Anterior cingulate cortex (tissue), 58 donors: ENCODE measurements around the gene SEMA4C.
A peak's percentile ranks its signal among the peaks of the same experiment; 100 is the strongest.

Source experiments
- DNase-seq, 58 donors: peaks; one replicate each; lab custom pipeline; 2025; lab: John Stamatoyannopoulos, UW

SEMA4C gene, protein sequence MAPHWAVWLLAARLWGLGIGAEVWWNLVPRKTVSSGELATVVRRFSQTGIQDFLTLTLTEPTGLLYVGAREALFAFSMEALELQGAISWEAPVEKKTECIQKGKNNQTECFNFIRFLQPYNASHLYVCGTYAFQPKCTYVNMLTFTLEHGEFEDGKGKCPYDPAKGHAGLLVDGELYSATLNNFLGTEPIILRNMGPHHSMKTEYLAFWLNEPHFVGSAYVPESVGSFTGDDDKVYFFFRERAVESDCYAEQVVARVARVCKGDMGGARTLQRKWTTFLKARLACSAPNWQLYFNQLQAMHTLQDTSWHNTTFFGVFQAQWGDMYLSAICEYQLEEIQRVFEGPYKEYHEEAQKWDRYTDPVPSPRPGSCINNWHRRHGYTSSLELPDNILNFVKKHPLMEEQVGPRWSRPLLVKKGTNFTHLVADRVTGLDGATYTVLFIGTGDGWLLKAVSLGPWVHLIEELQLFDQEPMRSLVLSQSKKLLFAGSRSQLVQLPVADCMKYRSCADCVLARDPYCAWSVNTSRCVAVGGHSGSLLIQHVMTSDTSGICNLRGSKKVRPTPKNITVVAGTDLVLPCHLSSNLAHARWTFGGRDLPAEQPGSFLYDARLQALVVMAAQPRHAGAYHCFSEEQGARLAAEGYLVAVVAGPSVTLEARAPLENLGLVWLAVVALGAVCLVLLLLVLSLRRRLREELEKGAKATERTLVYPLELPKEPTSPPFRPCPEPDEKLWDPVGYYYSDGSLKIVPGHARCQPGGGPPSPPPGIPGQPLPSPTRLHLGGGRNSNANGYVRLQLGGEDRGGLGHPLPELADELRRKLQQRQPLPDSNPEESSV

DNA sequence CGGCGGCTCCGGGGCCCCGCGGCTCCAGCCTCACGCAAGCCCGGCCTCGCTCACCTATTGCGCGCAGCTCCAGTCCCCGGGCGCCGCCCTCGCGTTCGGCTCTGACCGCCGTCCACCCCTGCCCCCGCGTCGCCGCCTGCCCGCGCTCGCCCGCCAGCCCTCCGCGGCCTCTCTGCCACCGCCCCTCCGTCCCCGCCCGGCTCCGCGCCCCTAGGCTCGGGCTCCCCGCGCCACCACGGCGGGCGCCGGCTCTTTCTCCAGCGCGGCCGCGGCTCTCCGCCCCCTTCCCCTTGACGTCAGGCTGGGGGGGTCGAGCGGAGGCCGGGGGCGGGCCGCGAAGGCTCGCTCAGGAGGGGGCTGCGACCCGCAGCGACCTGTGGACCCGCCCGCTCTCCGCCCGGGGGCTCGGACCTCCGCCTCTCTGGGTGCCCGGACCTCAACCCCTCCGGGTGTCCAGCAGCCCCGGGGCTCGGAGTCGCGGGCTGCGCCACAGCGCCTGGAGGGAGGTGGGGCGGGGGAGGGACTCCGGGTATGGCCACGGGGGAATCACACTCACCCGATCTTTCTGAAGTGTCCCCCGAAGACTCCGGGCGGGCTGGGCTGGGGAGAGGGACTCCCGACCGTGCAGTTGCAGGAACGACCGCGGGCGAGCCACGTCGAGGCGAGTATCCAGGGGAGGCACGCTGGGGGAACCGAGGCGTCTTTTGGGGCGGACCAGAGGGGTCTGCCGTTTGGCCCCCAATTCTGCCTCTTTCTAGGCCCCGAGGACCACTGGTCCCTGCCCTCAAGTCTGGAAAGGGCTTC is at the start of gene SEMA4C:
SEMA4C (minus strand) TSS at position 259 of the 804 bp plus-strand sequence. CDS start 2,194 bp downstream, outside the sequence.
- peak in 52 of 58 donors; percentile 35 to 91 (median 70) for DNase-seq

DNA sequence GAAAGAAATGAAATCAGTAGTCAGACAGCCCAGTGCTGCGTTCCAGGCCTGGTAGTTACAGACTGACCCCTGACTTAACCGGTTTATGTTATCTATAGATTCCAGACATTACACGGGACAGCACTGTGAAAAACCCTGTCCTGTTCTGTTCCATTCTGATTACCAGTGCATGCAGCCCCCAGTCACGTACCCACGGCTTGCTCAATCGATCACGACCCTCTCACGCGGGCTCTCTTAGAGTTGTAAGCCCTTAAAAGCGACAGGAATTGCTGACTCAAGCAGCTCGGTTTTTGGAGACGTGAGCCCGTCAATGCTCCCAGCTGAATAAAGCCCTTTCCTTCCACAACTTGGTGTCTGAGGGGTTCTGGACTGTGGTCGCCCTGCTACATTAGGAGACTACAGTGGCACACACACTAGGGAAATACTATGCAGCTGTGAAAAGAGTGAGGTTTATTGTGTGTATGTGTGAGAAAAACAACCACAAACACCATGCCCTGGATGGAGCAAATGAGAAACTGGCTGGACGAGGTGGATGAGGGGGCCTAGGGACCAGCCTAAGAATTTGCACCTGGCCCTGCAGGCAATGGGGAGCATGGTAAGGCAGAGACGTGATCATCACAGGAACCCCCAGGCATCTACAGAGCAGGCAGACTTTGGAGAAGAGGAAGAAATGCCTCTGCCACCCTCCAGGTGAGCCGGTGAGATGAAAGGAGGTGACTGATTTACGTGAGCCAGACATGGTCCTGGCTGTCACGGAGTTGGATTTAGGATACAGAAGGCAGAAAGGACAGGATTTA is 49.1 kb upstream of the SEMA4C start:
- no peak for DNase-seq

DNA sequence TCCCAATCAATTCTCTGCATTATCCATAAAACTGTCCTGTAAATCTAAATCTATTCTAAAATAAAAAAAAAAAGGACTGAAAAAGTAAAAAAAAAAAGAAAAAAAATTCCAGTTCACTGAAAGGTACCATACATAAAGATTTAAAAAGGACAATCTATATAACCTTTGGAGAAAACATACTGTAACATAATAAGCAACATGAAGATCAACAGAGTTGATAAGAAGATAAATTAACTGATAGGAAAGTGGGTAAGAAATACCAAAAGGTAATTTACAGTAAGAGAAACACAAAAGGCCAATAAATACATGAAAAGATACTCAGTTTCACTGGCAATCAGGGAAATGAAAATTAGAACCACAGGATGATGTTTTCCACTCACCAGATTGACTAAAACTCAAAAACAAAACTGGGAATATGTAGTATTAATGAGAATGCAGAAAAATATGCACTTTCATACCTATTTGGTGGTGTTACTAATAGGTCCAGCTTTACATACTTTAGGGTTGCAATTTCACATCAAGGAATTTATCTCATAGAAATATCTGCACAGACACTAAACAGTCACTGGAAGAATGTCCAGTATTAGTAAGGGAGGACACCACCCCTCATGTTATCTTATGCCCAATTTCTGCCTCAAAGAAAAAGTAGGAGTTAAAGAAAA is 48.3 kb upstream of the SEMA4C start:
- no peak for DNase-seq

DNA sequence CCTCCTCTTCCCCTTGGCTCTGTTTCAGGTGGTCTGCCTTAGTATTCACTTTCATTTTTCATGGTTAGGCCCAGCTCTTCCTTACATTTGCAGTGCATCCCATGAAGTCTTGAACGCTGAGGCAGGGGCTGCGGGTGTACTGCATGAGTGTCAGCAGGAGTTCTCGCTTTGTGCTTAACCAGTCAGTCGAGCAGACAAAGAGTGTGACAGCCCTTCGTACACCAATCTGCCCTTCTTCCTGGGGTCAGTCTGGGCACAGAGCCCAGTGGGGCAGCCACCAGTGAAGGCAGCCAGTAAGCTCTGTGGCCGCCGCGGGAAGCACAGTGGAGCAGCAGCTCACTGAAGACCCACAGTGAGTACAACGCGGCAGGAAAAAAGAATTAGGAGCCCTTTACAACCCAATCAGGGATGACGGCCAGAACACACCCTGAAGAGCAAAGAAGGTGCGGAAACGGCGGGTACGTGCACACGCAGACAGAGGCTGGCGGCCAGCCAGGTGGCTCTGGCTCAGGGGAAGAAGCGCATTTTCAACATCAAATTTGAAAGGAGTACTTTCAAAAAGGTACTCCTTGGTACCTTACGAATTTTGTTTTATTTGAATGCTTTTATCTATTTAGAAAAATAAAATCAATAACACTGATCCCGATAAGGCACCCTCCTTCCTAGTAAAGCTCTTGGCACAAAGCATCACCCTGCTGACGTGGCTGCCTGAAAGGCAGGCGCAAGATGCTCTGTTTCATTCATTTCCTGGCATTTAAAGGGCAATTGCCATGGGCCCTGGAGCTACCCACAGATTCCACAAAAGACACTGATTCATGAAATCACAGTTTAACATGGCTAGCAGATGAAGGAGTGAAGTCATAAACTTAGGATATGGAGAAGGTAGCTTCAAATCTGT is 47.0 kb upstream of the SEMA4C start:
- peak in 1 of 58 donors; percentile 28 for DNase-seq

DNA sequence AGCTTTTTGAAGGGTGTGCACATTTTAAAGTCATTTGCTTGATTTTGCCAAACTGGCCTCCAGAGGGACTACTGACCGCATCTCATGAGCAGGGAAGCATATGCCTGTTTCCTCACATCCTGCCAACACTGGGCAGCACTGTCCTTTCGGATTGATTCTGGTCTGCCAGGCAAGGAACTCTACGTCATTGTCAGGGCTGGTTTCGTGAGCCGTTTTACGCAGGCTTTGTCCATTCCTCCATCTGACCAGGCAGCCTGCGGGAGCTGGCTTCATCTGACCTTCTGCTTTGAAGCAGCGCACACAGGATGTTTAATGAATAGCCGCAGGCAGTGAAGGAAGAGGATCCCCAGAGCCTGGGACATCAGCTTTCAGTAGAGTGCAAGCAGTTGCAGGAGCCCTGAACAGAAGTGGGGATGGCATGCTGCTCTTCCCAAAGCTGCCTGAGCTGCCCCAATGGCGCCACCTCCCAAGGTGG is 46.3 kb upstream of the SEMA4C start:
- DNase-seq = peak in 19 of 58 donors; percentile 28 to 78 (median 45)

DNA sequence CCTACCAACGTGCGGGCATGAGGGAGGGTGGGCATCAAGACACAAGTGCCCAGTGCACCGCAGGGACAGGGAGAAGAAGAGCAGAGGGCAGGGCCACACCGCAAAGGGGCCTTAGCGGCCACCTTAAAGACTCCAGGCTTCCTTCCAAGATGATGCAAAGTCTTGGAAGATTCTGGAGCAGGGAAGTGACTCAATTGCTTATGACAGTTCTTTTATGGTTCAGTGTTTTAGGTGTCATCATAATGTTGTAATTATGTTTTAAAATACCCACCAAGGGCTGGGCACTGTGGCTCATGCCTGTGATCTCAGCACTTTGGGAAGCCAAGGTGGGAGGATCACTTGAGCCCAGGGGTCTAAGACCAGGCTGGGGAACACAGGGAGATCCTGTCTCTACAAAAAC is 44.5 kb upstream of the SEMA4C start:
- no peak for DNase-seq

DNA sequence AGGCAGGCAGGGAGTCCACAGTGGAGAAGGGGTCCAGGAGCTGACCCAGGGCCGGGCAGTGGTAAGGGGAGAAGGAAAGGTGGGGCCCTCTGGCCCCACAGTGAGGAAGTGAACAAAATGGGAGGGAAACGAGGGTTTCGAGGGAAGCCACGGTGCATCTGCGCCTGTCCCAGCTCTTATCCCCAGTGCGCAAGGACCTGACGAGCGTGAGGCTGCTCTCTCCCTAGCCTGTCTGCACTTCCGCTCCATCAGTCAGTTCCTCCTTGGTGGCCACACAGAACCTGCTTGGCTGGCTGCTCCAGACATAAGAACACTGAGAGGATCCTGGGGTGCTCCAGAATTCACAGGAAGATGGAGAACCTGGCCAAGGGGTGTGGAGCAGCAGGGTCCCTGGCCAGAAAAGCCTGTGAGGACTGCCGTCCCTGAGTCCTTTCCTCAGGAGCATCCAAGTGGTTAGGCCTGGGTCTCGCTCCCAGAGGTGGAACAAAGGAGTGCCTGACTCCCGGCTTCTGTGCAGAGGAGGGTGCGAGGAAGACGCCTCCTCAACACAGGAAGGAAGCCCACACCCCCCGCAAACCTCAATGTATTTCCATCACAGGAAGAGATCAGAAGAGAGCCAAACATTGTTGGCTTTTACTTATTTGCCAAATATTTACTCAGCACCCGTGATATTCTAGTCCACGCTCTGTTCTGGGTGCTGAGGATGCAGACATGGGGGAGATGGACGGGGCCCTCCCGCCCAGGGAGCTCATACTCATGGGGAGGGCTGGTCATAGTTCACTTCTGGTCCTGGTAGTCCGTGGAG is 43.7 kb upstream of the SEMA4C start:
- peak in 17 of 58 donors; percentile 18 to 60 (median 38) for DNase-seq

DNA sequence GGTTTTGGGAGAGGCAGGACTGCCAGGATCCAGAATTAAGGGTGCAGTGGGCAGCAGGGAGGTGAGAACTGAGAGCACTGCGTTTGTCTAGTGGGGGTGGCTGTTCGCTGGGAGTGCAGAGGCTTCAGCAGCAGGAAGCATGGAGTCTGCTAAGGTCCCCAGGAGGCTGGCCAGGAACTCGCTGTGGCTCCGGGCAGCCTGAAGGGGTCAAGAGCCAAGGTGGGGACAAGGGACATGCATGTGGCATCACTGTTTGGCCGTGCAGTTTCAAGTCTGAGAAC is 43.2 kb upstream of the SEMA4C start:
- DNase-seq = peak in 1 of 58 donors; percentile 17

DNA sequence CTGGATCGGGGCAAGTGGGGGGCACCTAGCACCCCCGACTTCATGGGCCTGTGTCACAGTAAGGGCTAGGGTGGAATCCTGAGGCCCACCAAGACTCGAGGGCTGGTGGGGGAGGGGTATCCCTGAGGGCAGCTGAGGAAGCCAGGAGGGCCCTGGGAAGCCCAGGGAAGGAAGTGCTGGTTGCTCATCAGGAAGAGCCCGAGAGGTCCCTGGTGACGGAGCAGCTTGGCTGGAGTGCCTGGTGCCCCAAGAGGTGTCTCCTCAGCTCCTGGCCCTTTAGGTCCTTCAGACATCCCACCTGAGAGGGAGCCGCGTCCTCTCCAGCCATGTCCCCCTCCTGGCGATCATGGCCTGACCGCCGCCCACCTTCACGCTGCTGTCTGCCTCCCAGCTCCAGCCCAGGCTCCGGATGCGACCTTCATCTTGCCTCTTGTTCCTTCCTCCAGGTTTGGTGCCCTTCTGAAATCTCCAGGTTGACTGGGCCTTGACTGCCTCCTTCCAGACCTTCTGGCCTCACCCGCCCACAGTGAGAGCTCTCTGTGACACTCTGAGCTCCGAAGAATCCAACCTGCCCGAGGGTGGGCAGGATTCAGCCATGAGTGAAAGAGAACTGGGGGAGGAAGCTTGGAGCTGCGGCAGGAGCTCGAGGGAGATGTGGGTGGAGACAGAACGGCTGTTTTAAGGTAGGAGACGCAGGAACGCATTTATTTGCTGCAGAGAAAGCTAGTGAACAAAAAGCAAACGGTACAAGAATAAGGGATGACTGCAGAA is 42.7 kb upstream of the SEMA4C start:
- peak in 6 of 58 donors; percentile 15 to 45 (median 30) for DNase-seq

DNA sequence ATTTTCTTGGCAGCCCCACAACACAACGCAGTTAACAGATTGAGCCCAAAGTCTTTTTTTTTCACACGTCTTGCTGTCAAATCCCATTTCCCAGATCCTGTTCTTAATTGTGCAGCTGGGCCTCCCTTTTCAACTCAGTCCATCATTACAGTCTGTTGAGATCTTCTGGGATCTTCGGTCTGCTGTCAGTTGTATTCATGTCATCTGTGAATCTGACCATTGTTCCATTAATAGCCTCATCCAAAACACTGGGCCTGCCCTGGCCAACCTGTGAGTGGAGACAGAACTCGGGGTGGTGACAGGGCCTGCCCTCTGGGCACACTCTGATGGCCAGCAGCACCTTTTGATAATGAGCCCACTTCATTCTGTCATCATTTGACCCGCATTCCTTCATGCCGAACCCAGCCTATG is 39.7 kb upstream of the SEMA4C start:
- DNase-seq = peak in 3 of 58 donors; percentile 31 to 48 (median 40)

DNA sequence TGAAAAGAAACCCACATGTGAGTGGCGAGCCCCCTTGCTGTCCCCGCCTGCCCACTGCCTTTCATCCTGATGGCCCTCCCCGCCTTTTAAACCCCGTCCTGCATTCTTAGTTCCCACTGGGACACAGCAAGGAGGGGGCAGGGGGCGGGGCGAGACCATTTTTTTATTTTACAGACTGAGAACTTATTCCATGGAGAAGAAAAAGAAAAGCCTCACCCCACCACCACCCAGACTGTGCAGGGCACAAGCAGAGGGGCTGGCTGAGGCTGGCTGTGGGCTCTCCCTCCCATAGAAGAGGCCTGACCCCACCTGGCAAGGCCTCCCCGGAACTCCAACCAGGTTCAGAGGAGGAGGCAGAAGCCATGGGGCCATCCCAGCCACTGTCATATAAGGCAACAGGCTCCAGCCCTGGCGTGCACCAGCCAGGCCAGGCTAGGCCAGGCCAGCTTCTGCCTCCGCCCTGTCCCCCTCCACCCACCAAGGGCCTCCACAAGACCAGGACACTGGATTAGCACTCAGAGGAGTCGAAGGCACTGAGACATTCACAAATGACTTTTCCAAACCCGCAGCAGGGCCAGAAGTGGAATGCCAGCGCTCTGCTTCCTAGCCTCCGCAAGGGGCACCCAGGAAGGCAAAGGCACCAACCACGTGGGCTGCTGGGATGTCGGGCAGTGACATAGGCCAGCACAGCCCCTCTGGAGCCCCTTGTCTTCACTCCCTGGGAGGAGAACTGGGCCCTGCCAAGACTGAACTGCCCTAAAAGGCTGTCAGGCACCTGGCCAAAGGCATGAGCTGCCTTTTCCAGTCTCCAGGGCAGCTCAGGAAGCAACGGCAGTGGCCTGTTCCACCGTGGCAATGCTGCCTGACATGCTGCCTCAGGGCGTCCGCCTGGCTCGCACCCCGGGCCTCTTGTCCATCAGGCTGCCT is 37.5 kb upstream of the SEMA4C start:
- peak in 49 of 58 donors; percentile 31 to 89 (median 71) for DNase-seq

DNA sequence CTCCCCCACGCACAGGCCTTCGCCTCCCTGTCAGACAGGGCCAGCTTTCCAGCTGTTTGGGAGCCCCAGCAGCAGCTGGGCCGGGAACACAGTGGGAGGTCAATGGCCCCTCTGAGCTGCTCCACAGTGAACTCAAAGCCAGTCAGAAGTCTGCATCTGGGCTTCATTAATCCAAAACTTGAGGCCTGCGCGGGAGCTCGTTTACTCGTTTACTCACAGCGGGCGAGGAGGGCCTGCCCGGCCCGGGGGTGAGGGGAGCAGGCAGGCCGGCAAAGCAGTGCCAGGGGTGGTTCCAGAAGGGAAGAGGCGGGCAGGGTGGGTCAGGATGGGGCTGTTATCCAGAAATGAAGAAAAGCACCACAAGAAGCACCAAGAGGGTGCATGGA is 36.8 kb upstream of the SEMA4C start:
- peak in 3 of 58 donors; percentile 57 to 71 (median 61) for DNase-seq

DNA sequence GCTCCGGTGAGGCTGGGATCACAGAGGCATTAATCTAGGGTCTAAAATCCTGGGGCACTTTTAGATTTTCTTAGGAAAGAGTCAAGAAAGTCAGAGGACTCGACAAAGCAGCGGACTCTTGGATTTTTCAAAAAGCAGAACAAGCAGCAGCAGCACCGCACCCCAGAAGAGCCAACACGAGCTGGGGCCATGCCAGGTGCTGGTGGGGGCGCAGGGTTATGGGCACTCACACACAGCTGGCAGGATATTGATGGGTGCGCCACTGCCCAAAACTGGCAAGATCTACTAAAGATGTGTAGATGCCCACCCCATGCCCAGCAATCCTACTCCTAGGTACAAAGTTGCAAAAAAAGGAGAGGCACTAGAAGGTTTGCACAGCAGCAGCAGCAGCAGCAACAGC is 33.9 kb upstream of the SEMA4C start:
- peak in 1 of 58 donors; percentile 24 for DNase-seq

DNA sequence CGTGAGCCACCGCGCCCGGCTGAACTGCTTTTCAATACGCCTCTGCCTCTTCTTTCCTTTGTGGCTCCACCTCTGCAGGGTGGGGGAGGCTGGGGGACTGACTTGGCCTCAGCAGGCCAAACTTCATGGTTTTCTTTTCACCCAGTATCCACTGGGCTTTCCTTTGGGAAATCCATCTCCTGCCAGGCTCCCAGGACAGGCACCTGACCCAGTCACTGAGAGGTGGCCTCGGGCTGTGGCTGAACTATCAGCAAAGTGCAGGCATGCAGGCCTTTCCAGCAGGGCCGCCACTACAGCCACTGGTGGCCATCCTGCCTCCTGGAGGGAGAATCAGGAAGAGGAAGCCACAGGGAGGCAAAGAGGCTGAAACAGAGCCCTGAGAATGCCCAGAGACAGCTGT is 33.4 kb upstream of the SEMA4C start:
- DNase-seq = no peak

DNA sequence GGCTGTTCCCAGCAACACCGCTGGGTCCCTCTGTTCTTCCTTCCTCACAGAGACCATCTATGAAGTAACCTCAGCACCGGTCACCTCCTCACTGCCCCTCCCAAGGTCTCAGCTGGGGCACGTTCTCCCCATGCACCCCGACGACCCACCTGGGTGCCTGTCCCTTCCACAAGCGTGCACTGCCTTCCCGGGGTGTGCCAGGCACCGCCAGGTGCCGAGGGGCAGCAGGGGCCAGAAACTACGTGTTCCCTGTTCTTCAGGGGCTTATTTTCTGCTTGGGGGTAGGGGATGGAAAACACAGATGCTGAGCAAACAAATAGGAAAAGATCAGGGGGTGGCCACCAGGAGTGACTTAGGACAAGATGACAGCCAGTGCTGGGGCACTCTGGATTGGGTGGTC is 30.4 kb upstream of the SEMA4C start:
- no peak for DNase-seq

DNA sequence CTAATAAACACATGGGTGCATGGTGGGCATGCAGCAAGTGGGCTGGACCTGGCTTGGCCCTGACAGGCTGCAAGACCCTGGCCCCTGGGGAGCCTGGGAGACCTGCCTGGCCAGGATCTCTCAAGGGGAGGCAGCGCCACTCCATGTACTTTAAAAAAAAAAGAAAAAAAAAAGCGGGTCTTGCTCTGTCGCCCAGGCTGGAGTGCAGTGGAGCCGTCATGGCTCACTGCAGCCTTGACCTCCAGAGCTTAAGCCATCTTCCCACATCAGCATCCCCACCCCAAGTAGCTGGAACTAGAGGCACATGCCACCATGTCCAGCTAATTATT is 29.5 kb upstream of the SEMA4C start:
- no peak for DNase-seq
